ENCODE results near the gene WWOX. TPM values are rescaled to one million over a fixed set of nuclear protein-coding genes. Genes with fewer than 3 reads are reported as not detected.
A peak's percentile ranks its signal among the peaks of the same experiment; 100 is the strongest.

WWOX gene
- total and polyA plus RNA-seq, 2 of the 4 experiments (the other 2 are of a cell fraction): 2.7 to 5.4 TPM

- Histone ChIP-seq H4K91ac (ENCODE audit: insufficient read depth, low read depth, low read length) (no peak overlapping the region), H3K27ac (ENCODE audit: insufficient read depth, low read length) (no peak overlapping the region), H3K4me2 (ENCODE audit: low read depth, low read length) (no peak overlapping the region), H4K20me1 (ENCODE audit: insufficient read depth, low read length) (no peaks in the 10 kb centered on the region), H4K8ac (ENCODE audit: low read depth in 2 of 2, low read length in 2 of 2) (no peak overlapping the region), H3K4me1 (ENCODE audit: control insufficient read depth, insufficient read depth, low read length) (no peaks in the 10 kb centered on the region), H2BK15ac (ENCODE audit: low read depth, low read length) (no peak overlapping the region), H3K56ac (ENCODE audit: extremely low read depth, insufficient read depth, low read length) (no peak overlapping the region), H2AK5ac (ENCODE audit: low read depth, low read length) (no peak overlapping the region), H3K14ac (replicated peaks; ENCODE audit: low read depth, low read length) (no peak overlapping the region), H3K27me3 (ENCODE audit: control insufficient read depth, insufficient read depth, low read length) (no peaks in the 10 kb centered on the region), H3K9me1 (ENCODE audit: insufficient read depth, low read length) (no peaks in the 10 kb centered on the region), H3K4ac (ENCODE audit: low read depth, low read length) (no peak overlapping the region), H2BK120ac (ENCODE audit: low read depth, low read length) (no peak overlapping the region), H2AFZ (replicated peaks; ENCODE audit: low read length, poor library complexity) (no peak overlapping the region), H3K36me3 (ENCODE audit: control insufficient read depth, insufficient read depth, low read length) (no peaks in the 10 kb centered on the region), H3K9ac (ENCODE audit: low read depth, low read length) (no peak overlapping the region), H3K4me3 (ENCODE audit: insufficient read depth, low read depth, low read length) (no peak overlapping the region), H3K9me3 (ENCODE audit: control insufficient read depth, insufficient read depth, low read length) (peaks cover 58% of the 10 kb centered on the region), H3K23ac (ENCODE audit: low read depth, low read length) (no peak overlapping the region), H3K18ac (ENCODE audit: low read depth, low read length) (no peak overlapping the region), H2BK5ac (ENCODE audit: low read depth, low read length, poor library complexity, severe bottlenecking) (no peak overlapping the region), H4K5ac (ENCODE audit: low read depth, low read length) (no peak overlapping the region), H2AK9ac (replicated peaks; ENCODE audit: low read depth, low read length, poor library complexity) (no peak overlapping the region), H2BK20ac (ENCODE audit: low read depth, low read length) (no peak overlapping the region), H3K79me1 (ENCODE audit: low read depth in 1 of 2, low read length in 2 of 2) (no peaks in the 10 kb centered on the region)
- 70% methylated on average over 3 of the region's 9 CpGs; no CpG with 5 or more reads in 1 of the 2 experiments for WGBS, 2 experiments (ENCODE audit: extremely low coverage in 2 of 2, insufficient read length in 1 of 2)
- DNase-seq: no peak
- dilution Hi-C loops (cut with HindIII; ENCODE audit: low sequenced_read_pairs, unreplicated experiment): no loop called here
- ChIA-PET CTCF (interaction anchor here (0.6 kb wide), 1 partner anchor 14 kb away, joined by 5 read pairs; no protein-coding TSS in a partner anchor), POLR2A (ENCODE audit: unreplicated experiment) (no interaction called here)
- BruUV-seq (replicated peaks): no TSS peak
- in situ Hi-C loops (cut with MboI; ENCODE audit: low sequenced_read_pairs): no loop called here
- ATAC-seq (ENCODE audit: low read depth): no peak
- intact Hi-C loops (cut with micrococcal nuclease): no loop called here
- 0 out of 2 replicates have a peak, but pooled peaks have one; percentile 2 for TF ChIP-seq MAFK (IDR thresholded peaks at IDR 0.05; ENCODE audit: low read depth, low read length)
- no peak for TF ChIP-seq BHLHE40 (IDR thresholded peaks at IDR 0.05; ENCODE audit: low read depth, low read length)
These were observed 908.8 kb downstream of the WWOX start for GRCh38 chr16:79008036-79008868.
